HG03558 (cell line): ENCODE data around the gene C1GALT1.
A peak's percentile ranks its signal among the peaks of the same experiment; 100 is the strongest.
"Not testable (repeated sequence)": the region's sequence is repeated elsewhere in the genome, so short reads cannot be mapped to it uniquely, and the experiment has no call there.

Experiments
- ATAC-seq: cut with Tn5 transposase; IDR thresholded peaks from one replicate; pipeline ENCODE4 v1.9.1; 2021; ENCODE audit warnings: moderate number of reproducible peaks; ENCODE audit not compliant: unreplicated experiment; ENCODE audit errors: extremely low read depth

Gene C1GALT1

GRCh38 chr7:7192798-7193788, 10.7 kb downstream of the C1GALT1 start:
- not testable (repeated sequence) for ATAC-seq

DNA sequence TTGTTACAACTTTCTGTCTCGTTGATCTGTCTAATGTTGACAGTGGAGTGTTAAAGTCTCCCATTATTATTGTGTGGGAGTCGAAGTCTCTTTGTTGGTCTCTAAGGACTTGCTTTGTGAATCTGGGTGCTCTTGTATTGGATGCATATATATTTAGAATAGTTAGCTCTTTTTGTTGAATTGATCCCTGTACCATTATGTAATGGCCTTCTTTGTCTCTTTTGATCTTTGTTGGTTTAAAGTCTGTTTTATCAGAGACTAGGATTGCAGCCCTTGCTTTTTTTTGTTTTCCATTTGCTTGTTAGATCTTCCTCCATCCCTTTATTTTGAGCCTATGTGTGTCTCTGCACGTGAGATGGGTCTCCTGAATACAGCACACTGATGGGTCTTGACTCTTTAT, 17.2 kb downstream of the C1GALT1 start:
- ATAC-seq: not testable (repeated sequence)

DNA sequence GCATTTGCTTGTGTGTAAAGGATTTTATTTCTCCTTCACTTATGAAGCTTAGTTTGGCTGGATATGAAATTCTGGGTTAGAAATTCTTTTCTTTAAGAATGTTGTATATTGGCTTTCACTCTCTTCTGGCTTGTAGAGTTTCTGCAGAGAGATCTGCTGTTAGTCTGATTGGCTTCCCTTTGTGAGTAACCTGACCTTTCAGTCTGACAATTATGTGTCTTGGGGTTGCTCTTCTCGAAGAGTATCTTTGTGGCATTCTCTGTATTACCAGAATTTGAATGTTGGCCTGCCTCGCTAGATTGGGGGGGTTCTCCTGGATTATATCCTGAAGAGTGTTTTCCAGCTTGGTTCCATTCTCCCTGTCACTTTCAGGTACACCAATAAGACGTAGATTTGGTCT, 17.9 kb downstream of the C1GALT1 start:
- ATAC-seq: not testable (repeated sequence)

DNA sequence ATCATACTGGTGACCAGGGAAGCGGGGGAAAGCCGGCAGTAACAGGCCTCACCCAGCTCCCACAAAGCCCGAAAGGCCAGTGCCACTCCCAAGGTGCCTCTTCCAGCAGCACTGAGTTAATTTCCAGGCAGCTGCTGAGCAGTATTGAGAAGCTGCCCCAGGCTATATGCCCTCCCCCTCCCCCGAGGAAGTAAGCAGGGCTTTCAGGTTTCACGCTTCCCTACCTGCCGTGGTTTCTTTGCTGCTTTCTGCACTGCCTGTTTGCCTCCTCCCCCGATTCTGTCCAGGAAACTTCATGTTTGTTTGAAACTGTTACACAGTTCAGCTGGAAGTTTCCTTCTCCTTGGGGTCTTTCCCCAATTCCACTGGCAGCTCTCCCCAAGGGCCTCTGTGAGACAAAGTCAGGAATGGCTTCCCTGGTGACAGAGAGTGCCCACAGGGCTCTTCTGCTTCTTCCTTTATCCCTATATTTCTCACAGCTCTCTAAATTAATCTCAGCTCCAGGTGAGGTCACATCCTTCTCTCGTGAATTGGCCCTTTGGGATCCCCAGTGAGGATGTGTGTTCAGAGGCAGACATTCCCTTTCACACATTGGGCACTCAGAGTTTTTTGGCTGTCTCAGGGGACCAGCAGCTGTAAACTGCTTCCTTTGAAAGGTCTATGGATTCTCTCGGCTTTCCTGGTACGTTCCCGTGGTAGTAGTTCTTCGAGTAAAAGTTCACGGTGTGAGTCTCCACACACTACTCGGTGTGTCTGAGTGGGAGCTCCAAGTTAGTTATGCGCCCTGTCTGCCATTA, 19.4 kb downstream of the C1GALT1 start:
- ATAC-seq: peak; percentile 72

DNA sequence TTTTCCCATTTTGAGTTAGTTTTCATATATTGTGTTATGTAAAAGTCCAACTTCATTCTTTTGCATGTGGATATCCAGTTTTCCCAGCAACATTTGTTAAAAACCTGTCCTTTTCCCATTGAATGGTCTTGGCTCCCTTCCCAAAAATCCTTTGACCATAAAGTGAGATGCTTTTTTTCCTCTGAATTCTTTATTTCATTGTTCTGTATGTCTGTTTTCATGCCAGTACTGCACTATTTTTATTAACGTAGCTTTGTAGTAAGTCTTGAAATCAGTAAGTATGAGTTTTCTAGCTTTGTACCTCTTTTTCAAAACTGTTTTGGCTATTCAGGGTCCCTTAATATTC, 20.0 kb downstream of the C1GALT1 start:
- ATAC-seq: no peak

DNA sequence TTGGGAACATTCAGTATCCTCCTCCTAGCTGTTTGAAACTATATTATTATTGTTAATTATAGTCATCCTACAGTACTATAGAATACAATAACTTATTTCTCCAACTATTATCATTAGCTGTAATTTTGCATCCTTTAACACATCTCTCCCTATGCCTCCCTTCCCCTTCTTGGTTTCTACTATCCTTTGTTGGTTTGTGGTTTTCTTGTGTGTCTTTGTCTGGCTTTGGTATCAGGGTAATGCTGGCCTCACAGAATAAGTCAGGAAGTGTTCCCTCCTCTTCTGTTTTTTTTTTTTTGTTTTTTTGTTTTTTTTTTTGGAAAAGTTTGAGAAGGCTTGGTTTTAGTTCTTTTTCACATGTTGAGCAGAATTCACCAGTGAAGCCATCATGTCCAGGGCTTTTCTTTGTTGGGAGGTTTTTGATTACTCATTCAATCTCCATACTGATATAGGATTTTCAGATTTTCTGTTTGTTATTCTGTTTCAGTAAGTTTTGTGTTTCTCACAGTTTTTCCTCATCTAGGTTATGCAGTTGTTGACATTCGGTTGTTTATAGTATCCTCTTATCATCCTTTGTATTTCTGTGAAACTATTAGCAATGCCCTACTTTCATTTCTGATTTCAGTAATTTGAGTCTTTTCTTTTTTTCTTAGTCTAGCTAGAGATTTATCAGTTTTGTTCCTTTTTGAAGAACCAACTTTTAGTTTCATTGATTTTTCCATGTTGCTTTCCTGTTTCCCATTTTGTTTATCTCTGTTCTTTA, 21.6 kb downstream of the C1GALT1 start:
- no peak for ATAC-seq

GRCh38 chr7:7207876-7208275, 25.5 kb downstream of the C1GALT1 start:
- no peak for ATAC-seq

DNA sequence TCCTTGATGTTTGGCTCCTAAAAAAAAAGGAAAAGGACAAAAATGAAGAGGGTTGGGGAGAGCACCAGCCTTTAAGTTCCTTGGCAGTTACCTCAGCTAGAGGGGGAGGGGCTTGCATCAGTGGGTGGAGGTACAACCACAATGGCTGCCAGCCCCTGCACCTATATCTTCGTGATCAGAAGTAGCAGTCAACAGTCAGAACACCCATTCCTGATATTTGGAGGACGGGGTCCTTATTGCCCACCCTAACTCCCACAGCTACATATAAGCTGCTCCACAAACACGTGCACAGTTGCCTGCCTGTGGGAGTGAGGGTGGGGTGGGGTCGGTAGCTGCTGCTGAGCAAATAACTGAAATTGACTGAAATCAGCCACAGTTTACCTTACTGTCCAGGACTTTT, 26.2 kb downstream of the C1GALT1 start:
- no peak for ATAC-seq

DNA sequence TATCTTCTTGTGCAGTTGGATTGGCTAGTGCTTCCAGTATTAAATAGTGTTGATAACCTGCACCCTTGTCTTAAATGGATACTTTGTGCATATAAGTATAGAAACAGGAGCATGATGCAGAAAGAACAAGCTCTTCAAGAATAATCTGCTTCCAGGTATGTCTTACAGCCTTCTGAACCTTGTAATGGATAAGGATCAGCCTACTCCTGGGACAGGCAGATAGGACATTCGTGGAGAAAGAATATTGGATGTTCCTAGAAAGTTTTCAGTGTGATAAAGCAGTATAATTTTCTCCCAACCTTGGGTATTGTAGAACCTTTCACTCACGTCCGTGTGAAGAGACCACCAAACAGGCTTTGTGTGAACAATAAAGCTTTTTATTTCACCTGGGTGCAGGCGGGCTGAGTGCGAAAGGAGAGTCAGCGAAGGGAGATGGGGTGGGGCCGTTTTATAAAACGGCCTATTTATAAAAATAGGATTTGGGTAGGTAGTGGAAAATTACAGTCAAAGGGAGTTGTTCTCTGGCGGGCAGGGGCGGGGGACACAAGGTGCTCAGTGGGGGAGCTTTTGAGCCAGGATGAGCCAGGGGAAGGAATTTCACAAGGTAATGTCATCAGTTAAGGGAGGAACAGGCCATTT, 27.2 kb downstream of the C1GALT1 start:
- no peak for ATAC-seq

DNA sequence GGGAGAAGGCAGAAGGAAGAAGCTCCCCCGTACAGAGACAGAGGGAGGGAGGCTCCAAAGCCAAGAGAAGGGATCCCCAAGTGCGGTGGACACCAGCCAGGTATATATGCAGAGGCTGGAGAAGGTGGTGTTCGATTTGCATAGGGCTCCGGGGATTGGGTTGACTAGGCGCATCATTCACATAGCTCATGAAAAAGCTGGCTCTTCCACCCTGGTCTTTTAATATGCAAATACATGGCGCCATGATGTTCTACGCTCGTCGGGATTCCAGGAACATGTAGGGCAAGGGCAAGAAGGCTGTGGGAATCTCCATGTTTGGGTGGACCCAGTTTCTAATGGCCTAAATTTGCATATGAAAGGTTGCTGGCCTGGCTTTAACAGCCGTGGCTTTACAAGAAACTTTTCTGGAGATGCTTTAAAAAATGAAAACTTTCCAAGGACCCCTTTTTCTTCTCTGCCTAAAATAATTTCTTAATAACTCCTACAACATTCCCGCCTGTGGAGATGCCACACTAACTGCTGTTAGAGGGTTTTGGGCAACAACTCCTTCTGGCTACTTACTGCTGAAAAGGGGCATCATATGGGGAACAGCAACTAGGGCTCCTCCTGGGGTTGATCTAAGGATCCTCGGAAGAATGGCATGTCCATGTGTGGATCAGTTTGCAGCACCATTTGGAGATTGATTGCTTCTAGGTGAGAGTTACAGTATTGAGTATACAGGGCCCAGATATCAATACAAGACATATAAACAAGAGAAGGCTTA, 28.3 kb downstream of the C1GALT1 start:
- no peak for ATAC-seq

GRCh38 chr7:7212612-7213011, 30.3 kb downstream of the C1GALT1 start:
- ATAC-seq: no peak

DNA sequence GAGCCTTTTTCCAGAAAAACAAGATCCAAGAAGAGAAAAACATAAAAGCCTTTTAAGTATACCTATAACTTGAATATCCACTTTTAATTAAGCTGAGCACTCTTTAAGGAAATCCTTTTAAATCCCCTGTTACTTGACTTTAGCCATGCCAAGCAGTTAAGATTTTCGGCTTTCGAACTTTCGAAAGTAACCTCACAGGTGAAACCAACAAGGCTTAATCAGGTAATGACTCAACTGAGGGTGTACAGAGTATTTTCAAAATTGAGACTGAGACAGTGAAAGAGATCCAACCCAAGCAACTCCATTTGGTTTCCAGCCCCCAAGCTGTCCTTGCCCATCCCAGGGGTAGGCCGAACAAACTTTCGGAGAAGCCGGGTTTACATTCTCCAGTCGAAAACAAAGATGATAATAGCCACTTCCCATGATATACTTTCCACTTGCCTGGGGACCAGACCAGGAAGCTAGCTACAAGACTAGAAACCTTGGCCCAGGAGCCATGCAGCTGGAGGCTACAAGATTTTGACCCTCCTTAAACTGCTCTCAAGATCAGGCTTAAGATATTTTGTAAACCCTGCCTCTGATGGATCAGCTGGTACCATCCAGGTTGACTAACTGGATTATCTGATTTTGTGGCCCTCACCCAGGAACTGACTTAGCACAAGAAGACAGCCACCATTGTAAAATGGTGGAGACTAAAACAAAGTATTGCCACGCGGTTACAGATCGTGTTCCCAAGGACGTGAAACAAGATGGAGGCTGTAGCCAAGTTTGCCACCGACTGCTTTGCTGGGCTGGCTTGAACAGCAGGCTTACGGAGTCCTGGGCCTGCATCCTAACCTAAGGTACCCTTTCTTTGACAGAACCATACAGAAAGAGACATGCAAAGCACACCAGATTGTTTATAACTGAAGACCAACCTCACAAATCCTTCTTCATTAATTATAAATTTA, 32.3 kb downstream of the C1GALT1 start:
- ATAC-seq: no peak

DNA sequence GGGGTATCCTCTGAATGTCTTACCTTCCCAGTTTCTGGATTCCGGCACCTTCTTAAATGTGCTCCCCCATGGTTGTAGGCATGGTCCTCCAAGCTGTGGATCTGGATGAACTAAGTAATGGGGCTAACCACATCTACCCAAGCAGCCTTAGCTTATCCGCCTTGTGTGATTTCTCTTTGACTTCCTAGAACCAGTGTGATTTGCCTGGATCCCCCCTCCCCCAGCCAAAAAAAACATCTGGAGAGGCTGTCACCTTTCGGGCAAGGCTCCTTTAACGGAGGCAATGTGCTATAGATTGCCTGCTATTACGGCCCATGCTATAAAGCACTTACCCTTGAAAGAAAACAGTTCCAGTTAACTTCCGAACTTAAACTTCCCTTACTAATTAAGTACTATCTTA, 33.9 kb downstream of the C1GALT1 start:
- ATAC-seq: no peak

DNA sequence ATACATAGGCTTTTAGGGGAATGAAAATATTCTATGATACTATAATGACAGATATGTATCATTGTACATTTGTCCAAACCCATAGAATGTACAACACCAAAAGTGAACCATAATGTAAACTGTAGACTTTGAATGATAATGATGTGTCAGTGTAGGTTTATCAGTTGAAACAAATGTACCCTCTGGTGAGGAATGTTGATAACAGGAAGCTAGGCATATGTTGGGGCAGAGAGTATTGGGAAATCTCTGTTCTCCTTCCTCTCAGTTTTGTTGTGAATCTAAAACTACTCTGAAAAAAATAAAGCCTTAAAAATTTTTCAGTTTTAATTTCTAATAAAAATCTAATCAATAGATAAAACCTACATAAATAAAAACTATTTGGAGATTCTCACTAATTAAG, 36.9 kb downstream of the C1GALT1 start:
- ATAC-seq: no peak

DNA sequence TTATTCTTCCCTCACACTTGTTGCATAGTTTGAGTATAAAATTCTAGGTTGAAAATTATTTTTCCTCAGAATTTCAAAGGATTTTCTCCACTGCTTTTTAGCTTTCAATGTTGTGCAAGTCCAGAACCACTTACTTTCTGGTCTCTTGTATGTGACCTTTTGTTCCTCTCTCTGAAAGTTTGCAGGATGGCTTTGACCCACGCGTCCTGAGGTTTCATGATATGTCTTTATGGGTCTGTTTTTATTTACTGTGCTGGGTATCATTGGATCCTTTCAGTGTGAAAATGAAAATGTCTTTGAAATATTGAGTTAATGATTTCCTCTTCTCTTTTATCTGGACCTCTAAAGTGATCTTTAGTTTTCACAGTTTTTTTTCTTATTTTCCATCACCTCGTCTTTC, 38.5 kb downstream of the C1GALT1 start:
- ATAC-seq: no peak

- ATAC-seq: no peak
Measured at GRCh38 chr7:7221599-7222038, 39.3 kb downstream of the C1GALT1 start.

DNA sequence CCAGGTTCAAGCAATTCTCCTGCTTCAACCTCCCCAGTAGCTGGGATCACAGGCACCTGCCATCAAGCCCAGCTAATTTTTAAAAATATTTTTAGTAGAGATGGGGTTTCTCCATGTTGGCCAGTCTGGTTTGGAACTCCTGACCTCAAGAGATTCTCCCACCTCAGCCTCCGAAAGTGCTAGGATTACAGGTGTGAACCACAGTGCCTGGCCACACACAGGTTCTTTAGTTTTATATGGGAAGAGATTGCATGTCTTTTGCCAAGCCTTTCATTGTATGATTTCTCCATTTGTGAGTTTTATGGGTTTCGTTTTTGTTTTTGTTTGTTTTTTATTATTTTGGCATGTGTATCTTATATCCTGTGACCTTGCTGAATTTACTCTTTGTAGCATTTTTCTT, 40.9 kb downstream of the C1GALT1 start:
- ATAC-seq: no peak

DNA sequence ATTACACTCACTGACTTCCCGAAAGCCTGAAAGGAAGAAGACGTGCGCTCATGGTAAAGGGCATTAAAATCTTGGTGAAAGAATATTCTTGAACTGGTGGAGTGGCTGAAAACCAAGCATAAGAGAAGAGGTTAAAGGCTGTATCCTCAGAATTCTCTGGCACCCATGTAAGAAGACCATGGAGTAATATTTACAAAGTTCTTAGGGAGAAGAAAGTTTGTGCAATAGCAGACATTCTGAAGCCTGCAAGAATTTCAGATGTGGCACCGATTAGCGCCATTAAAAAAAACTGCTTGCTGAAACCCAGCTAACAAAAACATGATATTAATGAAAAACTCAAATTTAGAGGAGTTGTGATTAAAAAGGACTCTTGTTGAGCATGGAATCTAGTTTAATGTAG, 44.1 kb downstream of the C1GALT1 start:
- no peak for ATAC-seq
